Body of pancreas (tissue), 4 donors: ENCODE data around the gene GAL. TPM values are rescaled to one million over a fixed set of nuclear protein-coding genes. Genes with fewer than 3 reads are reported as not detected.

Source experiments
- ATAC-seq: fragments of 150-250 bp; one replicate; pipeline ENCODE4 v1.9.1; 2016
- DNase-seq, 4 donors: peaks; one replicate each; pipeline ENCODE4 v3.0.0-alpha.2; 2019
- H3K27ac ChIP-seq, 4 donors: fragments of 200-600 bp; sonication (generic); 1 replicate in 3 of 4; 2 replicates in 1 of 4; pipeline versions ENCODE4 v1.5.1 to v1.6.1; 2016 to 2019; ENCODE audit warnings: mild to moderate bottlenecking in 1 of 4, mixed read lengths in 1 of 4, moderate library complexity in 1 of 4
- H3K27me3 ChIP-seq, 2 donors: fragments of 200-600 bp; sonication (generic); one replicate each; pipeline ENCODE4 v1.6.0; 2016; ENCODE audit warnings: mild to moderate bottlenecking in 1 of 2
- H3K36me3 ChIP-seq, 2 donors: fragments of 200-600 bp; sonication (generic); replicated peaks in 1 of 2; 2 replicates each; pipeline ENCODE4 v1.5.1; 2016; ENCODE audit warnings: low read depth in 2 of 2; ENCODE audit not compliant: insufficient read depth in 1 of 2
- H3K4me1 ChIP-seq: fragments of 200-600 bp; sonication (generic); one replicate; pipeline ENCODE4 v1.6.0; 2016
- H3K4me3 ChIP-seq, 2 donors: fragments of 200-600 bp; sonication (generic); 1 replicate in 1 of 2; 2 replicates in 1 of 2; pipeline ENCODE4 v1.5.1; 2016 to 2019
- H3K9me3 ChIP-seq, 3 donors: fragments of 200-600 bp; sonication (generic); 1 replicate in 2 of 3; 2 replicates in 1 of 3; pipeline ENCODE4 v1.5.1; 2016
- POLR2A ChIP-seq, 3 donors: fragments of 450-650 bp; IDR thresholded peaks; one replicate each; pipeline ENCODE4 v1.6.1; 2016; ENCODE audit warnings: antibody characterized with exemption in 3 of 3, mild to moderate bottlenecking in 2 of 3
- WGBS, 2 donors: methylation state at CpG; one replicate each; pipeline ENCODE4 v1.1.5; 2017; 5-methylcytosine and 5-hydroxymethylcytosine counted together
- intact Hi-C: fragments of 100-400 bp; cut with DNase I; formaldehyde crosslinking; loops from one replicate; pipeline ENCODE4 v1.15.1; 2023
- total RNA-seq, 2 donors: library from RNA; depleted of rRNA; stranded (reverse); fragments of >200 nt; gene quantifications; one replicate each; pipeline ENCODE4 v1.1.0, GENCODE V29; 2016
- TF ChIP-seq, protein P1 (sequence below), 7 experiments: fragments of 450-650 bp in 4 of 7; fragments of 200-600 bp in 3 of 7; sonication (generic) in 3 of 7; IDR thresholded peaks; one replicate each; pipeline ENCODE4 v1.5.1; 2016 to 2019; ENCODE audit warnings: antibody characterized with exemption in 7 of 7

GAL gene
- total RNA-seq, 2 donors from 2014 or later: 3.4 to 5.9 TPM

DNA sequence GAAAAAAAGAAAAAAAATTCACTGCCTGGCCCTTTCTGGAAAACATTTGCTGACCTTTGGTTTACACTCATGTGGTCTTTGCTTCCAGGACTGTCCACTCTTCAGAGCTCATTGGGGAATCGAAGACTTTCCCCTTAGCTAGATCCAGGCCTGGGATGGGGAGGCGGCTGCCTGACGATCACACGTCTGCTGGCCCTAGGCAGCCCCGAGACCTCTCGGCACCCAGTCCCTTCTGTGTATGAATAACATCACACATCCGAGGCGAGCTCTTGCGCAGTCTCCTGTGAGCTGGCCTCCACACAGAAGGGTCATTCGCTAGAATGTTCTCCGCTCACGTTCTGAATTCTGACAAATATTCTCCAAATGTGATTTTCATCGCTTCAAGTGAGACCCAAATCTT, 25.7 kb upstream of the GAL start:
- H3K4me1 ChIP-seq: no peaks in the 10 kb centered on the region
- intact Hi-C loops: no loop called here
- ATAC-seq (peak; percentile 10), DNase-seq (peak in 1 of 4 donors; percentile 13)
- no peak overlapping the region for H3K4me3 ChIP-seq
- WGBS, 2 donors: 81% methylated on average over 13 of the region's 13 CpGs
- no peak overlapping the region for H3K27ac ChIP-seq
- H3K9me3 ChIP-seq: peaks cover 0 to 6% (median 0%) of the 10 kb centered on the region in 3 donors
- H3K36me3 ChIP-seq: no peaks in the 10 kb centered on the region
- H3K27me3 ChIP-seq: no peaks in the 10 kb centered on the region
- TF ChIP-seq, protein P1, sequence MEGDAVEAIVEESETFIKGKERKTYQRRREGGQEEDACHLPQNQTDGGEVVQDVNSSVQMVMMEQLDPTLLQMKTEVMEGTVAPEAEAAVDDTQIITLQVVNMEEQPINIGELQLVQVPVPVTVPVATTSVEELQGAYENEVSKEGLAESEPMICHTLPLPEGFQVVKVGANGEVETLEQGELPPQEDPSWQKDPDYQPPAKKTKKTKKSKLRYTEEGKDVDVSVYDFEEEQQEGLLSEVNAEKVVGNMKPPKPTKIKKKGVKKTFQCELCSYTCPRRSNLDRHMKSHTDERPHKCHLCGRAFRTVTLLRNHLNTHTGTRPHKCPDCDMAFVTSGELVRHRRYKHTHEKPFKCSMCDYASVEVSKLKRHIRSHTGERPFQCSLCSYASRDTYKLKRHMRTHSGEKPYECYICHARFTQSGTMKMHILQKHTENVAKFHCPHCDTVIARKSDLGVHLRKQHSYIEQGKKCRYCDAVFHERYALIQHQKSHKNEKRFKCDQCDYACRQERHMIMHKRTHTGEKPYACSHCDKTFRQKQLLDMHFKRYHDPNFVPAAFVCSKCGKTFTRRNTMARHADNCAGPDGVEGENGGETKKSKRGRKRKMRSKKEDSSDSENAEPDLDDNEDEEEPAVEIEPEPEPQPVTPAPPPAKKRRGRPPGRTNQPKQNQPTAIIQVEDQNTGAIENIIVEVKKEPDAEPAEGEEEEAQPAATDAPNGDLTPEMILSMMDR (IDR thresholded peaks at IDR 0.05): no peak
- no peak for TF ChIP-seq POLR2A (IDR thresholded peaks at IDR 0.05)

DNA sequence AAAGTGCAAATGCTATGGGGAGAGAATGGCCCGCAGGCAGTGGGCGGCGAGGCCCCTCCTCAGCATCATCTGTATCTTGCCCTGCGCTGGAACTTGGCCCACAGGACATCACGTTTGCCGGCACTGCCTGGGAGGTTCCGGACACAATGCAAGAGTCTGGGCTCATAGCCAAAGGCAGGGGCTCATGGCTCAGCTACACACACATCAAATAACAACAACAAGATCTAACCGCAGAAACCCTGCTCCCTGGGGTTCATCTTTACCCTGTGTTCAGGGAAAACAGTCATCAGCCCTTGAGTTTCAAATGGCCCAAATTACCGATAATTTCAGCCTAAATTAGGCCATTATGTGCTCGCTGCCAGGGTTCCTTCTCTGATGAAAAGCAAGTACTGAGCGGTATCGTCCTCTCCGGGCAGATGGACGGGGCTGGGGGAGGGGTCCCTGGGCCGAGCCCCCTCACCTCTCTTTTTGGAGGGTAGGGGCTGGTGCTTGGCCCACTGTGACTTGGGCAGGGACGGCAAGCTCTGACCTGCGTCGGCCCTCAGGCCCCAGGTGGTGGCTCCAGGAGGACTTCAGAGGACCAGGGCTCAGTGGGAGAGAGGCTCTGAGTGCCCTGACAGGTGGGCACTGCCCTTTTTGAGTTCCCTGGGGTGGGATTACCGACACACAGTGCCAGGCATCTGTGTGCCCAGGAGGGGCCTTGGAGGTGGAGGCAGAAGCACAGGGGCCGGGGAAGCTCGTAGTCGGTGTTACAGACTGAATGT, 25.0 kb upstream of the GAL start:
- intact Hi-C loops: no loop called here
- H3K4me1 ChIP-seq: no peaks in the 10 kb centered on the region
- peaks cover 0 to 6% (median 0%) of the 10 kb centered on the region in 3 donors for H3K9me3 ChIP-seq
- H3K27me3 ChIP-seq: no peaks in the 10 kb centered on the region
- DNase-seq: peak in 3 of 4 donors; percentile 51 to 66 (median 53)
- 56 to 57% methylated on average over 12 to 22 of the region's 22 CpGs for WGBS, 2 donors
- ATAC-seq: peak; percentile 53
- TF ChIP-seq POLR2A (IDR thresholded peaks at IDR 0.05): no peak
- no peaks in the 10 kb centered on the region for H3K36me3 ChIP-seq
- H3K4me3 ChIP-seq: no peak overlapping the region
- H3K27ac ChIP-seq: no peak overlapping the region

DNA sequence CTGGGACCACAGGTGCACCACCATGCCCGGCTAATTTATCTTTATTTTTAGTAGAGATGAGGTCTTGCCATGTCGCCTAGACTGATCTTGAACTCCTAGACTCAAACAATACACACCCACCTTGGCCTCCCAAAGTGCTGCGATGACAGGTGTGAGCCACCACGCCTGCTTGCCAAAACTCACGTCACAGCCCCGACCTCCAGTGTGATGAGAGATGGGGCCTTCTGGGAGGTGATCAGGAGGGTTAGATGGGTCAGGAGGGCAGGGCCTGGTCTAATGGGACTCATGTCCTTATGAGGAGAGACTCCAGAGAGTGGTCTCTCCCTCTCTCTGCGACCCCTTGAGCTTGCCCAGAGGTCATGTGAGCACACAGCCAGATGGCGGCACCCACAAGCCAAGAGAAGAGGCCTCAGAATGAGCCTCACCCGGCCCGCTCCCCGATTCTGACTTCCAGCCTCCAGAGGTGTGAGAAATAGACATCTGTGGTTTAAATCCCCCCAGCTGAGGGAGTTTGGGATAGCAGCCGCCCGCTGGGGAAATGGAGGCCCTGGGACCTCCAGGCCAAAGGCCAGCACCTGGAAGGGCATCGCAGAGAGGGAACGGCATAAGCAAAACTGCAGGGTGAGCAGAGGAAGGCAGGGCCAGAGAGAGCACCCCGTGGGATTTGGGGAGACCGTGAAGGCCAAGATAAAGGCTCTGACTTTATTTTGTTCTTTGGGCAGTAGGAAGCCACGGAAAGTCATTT, 24.1 kb upstream of the GAL start:
- intact Hi-C loops: no loop called here
- Histone ChIP-seq H3K36me3 (no peaks in the 10 kb centered on the region), H3K27me3 (no peaks in the 10 kb centered on the region), H3K4me3 (no peak overlapping the region), H3K27ac (no peak overlapping the region), H3K4me1 (no peaks in the 10 kb centered on the region), H3K9me3 (peaks cover 0 to 3% (median 0%) of the 10 kb centered on the region in 3 donors)
- WGBS, 2 donors: 78 to 85% methylated on average over 9 to 18 of the region's 18 CpGs
- no peak for ATAC-seq
- DNase-seq: no peak
- no peak for TF ChIP-seq POLR2A (IDR thresholded peaks at IDR 0.05)
- TF ChIP-seq, protein P1 (IDR thresholded peaks at IDR 0.05): no peak

DNA sequence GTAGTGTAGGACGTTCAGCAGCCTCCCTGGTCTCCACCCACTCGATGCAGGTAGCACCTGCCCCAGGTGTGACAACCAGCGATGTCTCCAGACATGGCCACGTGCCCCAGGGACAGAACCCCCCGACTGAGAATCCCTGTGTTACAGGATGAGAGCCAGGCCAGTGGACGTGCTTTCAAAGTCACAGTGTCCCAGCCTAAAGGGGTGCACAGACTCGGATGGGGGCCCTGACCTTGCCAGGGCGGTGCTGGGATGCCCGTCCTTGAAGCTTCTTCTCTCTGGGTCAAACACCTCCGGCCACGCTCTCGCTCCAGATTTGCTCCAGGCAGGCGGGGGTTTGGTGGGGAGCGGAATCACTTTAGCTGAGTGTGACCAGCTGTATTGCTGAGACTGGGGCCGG, 23.3 kb upstream of the GAL start:
- H3K36me3 ChIP-seq: no peaks in the 10 kb centered on the region

More for the DNA sequence above, 23.3 kb upstream of the GAL start:
- H3K27ac ChIP-seq: no peak overlapping the region
- WGBS, 2 donors: 69 to 70% methylated on average over 5 to 15 of the region's 15 CpGs
- no peaks in the 10 kb centered on the region for H3K27me3 ChIP-seq
- no peaks in the 10 kb centered on the region for H3K4me1 ChIP-seq
- DNase-seq (no peak), ATAC-seq (no peak)
- H3K4me3 ChIP-seq: no peak overlapping the region
- TF ChIP-seq POLR2A (IDR thresholded peaks at IDR 0.05): no peak
- TF ChIP-seq, protein P1 (IDR thresholded peaks at IDR 0.05): no peak
- intact Hi-C loops: no loop called here
- H3K9me3 ChIP-seq: no peaks in the 10 kb centered on the region
